ENCODE measurements around the gene P2RX5. TPM values are rescaled to one million over a fixed set of nuclear protein-coding genes. Genes with fewer than 3 reads are reported as not detected.

The P2RX5 gene
- total and polyA plus RNA-seq, 12 donors, result 6.0 to 56.6 (median 12.4) TPM

DNA sequence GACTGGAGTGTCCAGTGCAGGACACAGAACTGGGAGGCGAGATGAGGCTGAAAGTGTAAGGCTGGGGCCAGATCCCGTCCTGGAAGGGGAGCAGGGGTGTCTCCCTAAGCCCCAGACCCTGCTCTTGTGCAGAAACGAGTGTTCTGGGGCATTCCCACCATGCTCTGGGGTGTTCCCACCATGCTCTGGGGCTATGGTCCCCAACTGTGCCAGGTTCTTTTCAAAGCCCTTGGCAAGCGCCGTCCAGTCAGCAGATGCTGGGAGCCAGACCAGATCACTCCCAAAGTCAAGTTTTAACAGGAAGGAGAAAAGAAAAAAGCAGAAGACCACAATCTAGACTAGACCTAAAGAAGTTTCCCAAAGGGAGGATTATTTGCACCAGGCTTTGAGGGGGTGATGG is 30.1 kb downstream of the P2RX5 start:
- no peaks in the 10 kb centered on the region for H3K27me3 ChIP-seq
- ATAC-seq (peak in 1 of 8 donors; percentile 4), DNase-seq (peak in 1 of 2 donors; percentile 54)
- H3K9me3 ChIP-seq, result no peaks in the 10 kb centered on the region
- peaks cover 16 to 60% (median 42%) of the 10 kb centered on the region in 9 donors for H3K4me1 ChIP-seq
- H3K4me3 ChIP-seq, result peak overlapping the region in 1 of 10 donors; percentile 89
- no peak for TF ChIP-seq CTCF (IDR thresholded peaks at IDR 0.05)
- intact Hi-C loops (cut with DNase I), result loop anchor here in 2 of 10 donors (2.0 to 10.0 kb wide), 2 partner anchors 29 to 131 kb away; partner anchors contain the start of genes CTNS (in 1 of the 2) and SHPK (in 1 of the 2)
- H3K36me3 ChIP-seq, result peaks cover 0 to 54% (median 33%) of the 10 kb centered on the region in 9 donors
- H3K27ac ChIP-seq, result peak overlapping the region; percentile 59 to 100 (median 98)
- 54 to 61% methylated on average over 5 of the region's 5 CpGs for WGBS, 2 donors

DNA sequence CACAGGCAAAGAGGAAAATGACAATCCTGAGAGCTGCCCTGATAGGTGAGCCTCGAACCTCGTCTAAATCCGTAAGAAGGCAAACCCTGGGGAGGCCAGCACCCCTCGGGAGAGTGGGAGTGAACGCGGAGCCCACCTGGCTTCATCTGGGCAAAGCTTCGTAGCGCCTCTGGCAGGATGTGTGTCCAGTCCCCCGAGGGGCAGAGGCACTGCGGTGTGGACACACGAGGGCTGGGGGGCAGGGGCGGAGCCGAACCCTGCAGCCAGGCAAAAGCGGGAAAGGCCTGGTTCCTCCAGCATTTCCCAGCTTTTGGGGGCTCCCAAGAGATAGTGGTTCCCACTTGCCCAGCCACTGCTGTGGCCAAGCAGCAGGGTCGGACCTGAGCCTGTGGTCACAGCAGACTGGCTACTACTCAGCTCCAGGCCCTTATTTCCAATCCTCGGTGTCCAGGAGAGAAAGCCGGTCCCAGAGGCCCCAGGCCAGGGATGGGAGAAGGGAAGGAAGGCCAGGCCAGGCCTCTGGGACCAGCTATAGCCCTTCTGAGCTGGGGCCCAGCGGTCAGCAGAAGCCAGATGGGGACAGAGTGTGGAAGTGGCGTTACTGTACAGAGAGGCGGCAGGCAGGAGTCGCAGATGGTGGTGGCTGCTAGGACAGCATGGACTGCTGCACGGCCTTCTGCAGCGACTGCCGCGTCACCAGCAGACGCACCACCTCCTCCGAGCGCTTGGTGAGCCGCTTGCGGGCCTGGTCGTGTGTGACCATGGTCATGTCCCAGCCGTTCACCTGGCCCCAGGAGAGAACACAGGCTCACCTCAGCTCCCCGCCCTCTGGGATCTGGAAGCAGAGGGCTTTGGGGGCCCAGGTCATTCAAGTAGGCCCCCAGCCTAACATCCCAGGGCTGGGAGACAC is 32.6 kb downstream of the P2RX5 start:
- Histone ChIP-seq H3K27ac (no peak overlapping the region), H3K36me3 (peaks cover 0 to 57% (median 33%) of the 10 kb centered on the region in 9 donors), H3K4me3 (no peak overlapping the region), H3K9me3 (no peaks in the 10 kb centered on the region), H3K27me3 (no peaks in the 10 kb centered on the region), H3K4me1 (peaks cover 30 to 70% (median 53%) of the 10 kb centered on the region in 9 donors)
- intact Hi-C loops (cut with DNase I), result loop anchor here in 1 of 10 donors (10.0 kb wide), 1 partner anchor 129 kb away; no protein-coding TSS in a partner anchor
- 85 to 87% methylated on average over 33 of the region's 33 CpGs for WGBS, 2 donors
- no peak for DNase-seq
- ATAC-seq, result no peak
- no peak for TF ChIP-seq CTCF (IDR thresholded peaks at IDR 0.05)

- TF ChIP-seq CTCF (IDR thresholded peaks at IDR 0.05), result no peak
- H3K4me3 ChIP-seq, result no peak overlapping the region
- intact Hi-C loops (cut with DNase I), result loop anchor here in 1 of 10 donors (10.0 kb wide), 1 partner anchor 126 kb away; no protein-coding TSS in a partner anchor
- H3K27ac ChIP-seq, result peak overlapping the region; percentile 78 to 88 (median 82)
- H3K4me1 ChIP-seq, result peaks cover 21 to 48% (median 36%) of the 10 kb centered on the region in 9 donors
- H3K9me3 ChIP-seq, result no peaks in the 10 kb centered on the region
- peaks cover 0 to 67% (median 33%) of the 10 kb centered on the region in 9 donors for H3K36me3 ChIP-seq
- peak; percentile 8 to 53 (median 29) for ATAC-seq
- H3K27me3 ChIP-seq, result no peaks in the 10 kb centered on the region
- 69 to 71% methylated on average over 23 of the region's 23 CpGs for WGBS, 2 donors
- DNase-seq, result peak in 1 of 2 donors; percentile 51
Measured at GRCh38 chr17:3660311-3660891, 35.6 kb downstream of the P2RX5 start.

- TF ChIP-seq CTCF (IDR thresholded peaks at IDR 0.05), result peak in 2 of 9 donors; percentile 10 to 24
- intact Hi-C loops (cut with DNase I), result loop anchor here in 1 of 10 donors (10.0 kb wide), 1 partner anchor 125 kb away; no protein-coding TSS in a partner anchor
- Histone ChIP-seq H3K4me3 (no peak overlapping the region), H3K4me1 (peaks cover 21 to 40% (median 30%) of the 10 kb centered on the region in 9 donors), H3K27ac (peak overlapping the region; percentile 78 to 88 (median 82)), H3K36me3 (peaks cover 0 to 67% (median 29%) of the 10 kb centered on the region in 9 donors), H3K9me3 (no peaks in the 10 kb centered on the region), H3K27me3 (no peaks in the 10 kb centered on the region)
- ATAC-seq (peak; percentile 44 to 76 (median 58)), DNase-seq (peak; percentile 56 to 77)
- 46 to 47% methylated on average over 22 of the region's 22 CpGs for WGBS, 2 donors
Measured at GRCh38 chr17:3659541-3660111, 36.3 kb downstream of the P2RX5 start.

All from heart right ventricle (tissue), 16 donors.